Spleen (tissue), 11 donors: ENCODE data around the gene KREMEN2. TPM values are rescaled to one million over a fixed set of nuclear protein-coding genes. Genes with fewer than 3 reads are reported as not detected.

Experiments
- DNase-seq: peaks from one replicate; pipeline ENCODE4 v3.0.0-alpha.2; 2020
- H3K27ac ChIP-seq, 8 donors: fragments of 200-600 bp; sonication (generic) in 7 of 8; 1 replicate in 4 of 8; 2 replicates in 4 of 8; pipeline versions ENCODE4 v1.5.0 to v1.8.0; 2016 to 2021; ENCODE audit warnings: inconsistent platforms in 4 of 8, mild to moderate bottlenecking in 4 of 8, moderate library complexity in 1 of 8
- H3K27me3 ChIP-seq, 7 donors: fragments of 200-600 bp; sonication (generic) in 6 of 7; replicated peaks in 1 of 7; 1 replicate in 4 of 7; 2 replicates in 3 of 7; pipeline versions ENCODE4 v1.5.0 to v1.8.0; 2016 to 2021; ENCODE audit warnings: inconsistent platforms in 3 of 7, mild to moderate bottlenecking in 1 of 7
- H3K36me3 ChIP-seq, 6 donors: fragments of 200-600 bp; sonication (generic) in 5 of 6; 1 replicate in 4 of 6; 2 replicates in 2 of 6; pipeline versions ENCODE4 v1.5.0 to v1.8.0; 2016 to 2021; ENCODE audit warnings: inconsistent platforms in 2 of 6
- H3K4me1 ChIP-seq, 6 donors: fragments of 200-600 bp; sonication (generic) in 5 of 6; 1 replicate in 3 of 6; 2 replicates in 3 of 6; pipeline versions ENCODE4 v1.5.0 to v1.8.0; 2016 to 2021; ENCODE audit warnings: inconsistent platforms in 3 of 6
- H3K4me3 ChIP-seq, 8 donors: fragments of 200-600 bp; sonication (generic) in 7 of 8; 1 replicate in 4 of 8; 2 replicates in 4 of 8; pipeline versions ENCODE4 v1.5.0 to v1.8.0; 2016 to 2021; ENCODE audit warnings: inconsistent platforms in 4 of 8, mild to moderate bottlenecking in 4 of 8, moderate library complexity in 2 of 8
- H3K9me3 ChIP-seq, 8 donors: fragments of 200-600 bp; sonication (generic) in 7 of 8; 1 replicate in 4 of 8; 2 replicates in 4 of 8; pipeline versions ENCODE4 v1.5.0 to v1.8.0; 2016 to 2021; ENCODE audit warnings: inconsistent platforms in 4 of 8
- POLR2A ChIP-seq, 3 donors: fragments of 450-650 bp; IDR thresholded peaks; one replicate each; pipeline ENCODE4 v1.5.1; 2017; ENCODE audit warnings: antibody characterized with exemption in 3 of 3, mild to moderate bottlenecking in 1 of 3
- POLR2AphosphoS5 ChIP-seq, 3 donors: sonication (generic); formaldehyde crosslinking; IDR thresholded peaks; one replicate each; pipeline ENCODE4 v1.5.1; 2017; ENCODE audit warnings: antibody characterized with exemption in 3 of 3
- WGBS, 5 donors: extraction: QIAGEN DNeasy Blood & Tissue Kit in 3 of 5; methylation state at CpG; one replicate each; pipeline versions ENCODE4 v1.1.5 to v1.1.7; 2013 to 2018; 5-methylcytosine and 5-hydroxymethylcytosine counted together
- intact Hi-C: fragments of 100-400 bp; cut with DNase I; formaldehyde crosslinking; loops from one replicate; pipeline ENCODE4 v1.15.0; 2023; ENCODE audit warnings: low total_unique reads
- polyA plus RNA-seq, 3 donors: library from polyadenylated mRNA; stranded (reverse); fragments of 200-250 nt; gene quantifications; one replicate each; pipeline ENCODE4 v1.2.1, GENCODE V29; 2013
- total RNA-seq, 7 donors: library from RNA; depleted of rRNA in 3 of 7; stranded (reverse); fragments of >200 nt in 3 of 7; fragmentation: NEBNext Ultra II Directional in 4 of 7; extraction: Animal tissue kit (Norgen Biotek cat#: 25700) in 4 of 7; gene quantifications; one replicate each; pipeline versions ENCODE4 v1.1.0 to v1.2.1, GENCODE V29; 2016 to 2021
- TF ChIP-seq, protein P1 (sequence below), 11 experiments: fragments of 200-600 bp in 7 of 11; fragments of 450-650 bp in 4 of 11; sonication (generic) in 4 of 11; IDR thresholded peaks in 8 of 11; conservative IDR thresholded peaks in 3 of 11; 1 replicate in 7 of 11; 2 replicates in 4 of 11; pipeline versions ENCODE4 v1.4.0 to v1.8.0; 2016 to 2021; ENCODE audit warnings: antibody characterized with exemption in 11 of 11, inconsistent platforms in 4 of 11, mild to moderate bottlenecking in 1 of 11
- donor health status: healthy with polysubstance abuse.
- donor health status: DM: no; HTN: no; CAD: no; lungs with moderate emphysema.
- donor health status: DM: no; HTN: no; CAD: no.
- donor health status: Bipolar disorder and iron deficiency.
- donor health status: healthy.
- donor health status: DM: no; HTN: no; CAD: no.
- donor health status: DM: yes; HTN: yes; CAD: no.

Gene KREMEN2
- total and polyA plus RNA-seq, 10 donors: 0.40 to 1.2 (median 0.42) TPM; not detected in 5

DNA sequence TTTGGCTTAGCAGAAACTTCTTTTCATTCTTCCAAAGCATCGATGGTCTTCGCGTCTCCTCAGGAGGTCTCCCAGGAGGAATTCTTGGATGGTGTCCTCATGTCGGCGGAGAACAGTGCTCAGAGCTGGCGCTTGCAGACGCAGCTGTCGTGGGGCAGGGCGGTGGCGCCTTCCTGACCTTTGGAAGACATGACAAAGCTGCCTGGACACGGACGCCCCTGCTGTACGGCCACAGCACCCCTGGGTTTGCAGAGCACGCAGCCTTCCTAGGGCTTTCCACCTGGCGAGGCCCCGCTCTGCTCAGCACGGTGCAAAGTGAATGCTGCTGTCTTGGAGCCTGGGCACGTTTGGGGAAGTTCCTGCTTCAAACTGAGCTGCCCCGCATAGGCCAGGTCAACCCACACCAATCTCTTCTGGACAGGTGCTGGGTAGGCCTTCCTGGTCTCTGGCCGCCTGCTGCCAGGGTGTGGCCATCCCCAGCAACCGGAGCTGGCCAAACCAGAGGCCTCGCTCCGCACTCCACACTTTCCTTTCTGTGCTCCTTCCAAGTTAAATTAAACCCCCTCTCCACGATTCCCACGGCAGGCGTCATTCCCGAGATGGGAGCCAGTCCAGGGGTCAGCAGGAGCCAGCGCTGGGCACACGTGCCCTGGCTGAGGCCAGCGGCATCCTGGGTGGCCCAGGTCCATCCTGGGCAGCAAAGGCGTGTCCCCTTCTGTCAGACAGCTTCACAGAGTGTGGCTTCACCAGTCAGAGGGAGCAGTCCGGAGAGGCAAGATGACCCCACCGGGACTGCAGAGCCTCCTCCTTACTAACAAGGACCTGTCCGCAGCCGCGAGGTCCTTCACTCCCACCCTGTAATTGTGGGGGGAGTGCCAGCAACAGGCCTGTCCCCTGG lies 15.0 kb upstream of the KREMEN2 start:
- no peaks in the 10 kb centered on the region for H3K9me3 ChIP-seq
- H3K4me1 ChIP-seq: no peaks in the 10 kb centered on the region
- peak in 1 of 3 donors; percentile 29 for TF ChIP-seq POLR2AphosphoS5 (IDR thresholded peaks at IDR 0.05)
- TF ChIP-seq, protein P1, sequence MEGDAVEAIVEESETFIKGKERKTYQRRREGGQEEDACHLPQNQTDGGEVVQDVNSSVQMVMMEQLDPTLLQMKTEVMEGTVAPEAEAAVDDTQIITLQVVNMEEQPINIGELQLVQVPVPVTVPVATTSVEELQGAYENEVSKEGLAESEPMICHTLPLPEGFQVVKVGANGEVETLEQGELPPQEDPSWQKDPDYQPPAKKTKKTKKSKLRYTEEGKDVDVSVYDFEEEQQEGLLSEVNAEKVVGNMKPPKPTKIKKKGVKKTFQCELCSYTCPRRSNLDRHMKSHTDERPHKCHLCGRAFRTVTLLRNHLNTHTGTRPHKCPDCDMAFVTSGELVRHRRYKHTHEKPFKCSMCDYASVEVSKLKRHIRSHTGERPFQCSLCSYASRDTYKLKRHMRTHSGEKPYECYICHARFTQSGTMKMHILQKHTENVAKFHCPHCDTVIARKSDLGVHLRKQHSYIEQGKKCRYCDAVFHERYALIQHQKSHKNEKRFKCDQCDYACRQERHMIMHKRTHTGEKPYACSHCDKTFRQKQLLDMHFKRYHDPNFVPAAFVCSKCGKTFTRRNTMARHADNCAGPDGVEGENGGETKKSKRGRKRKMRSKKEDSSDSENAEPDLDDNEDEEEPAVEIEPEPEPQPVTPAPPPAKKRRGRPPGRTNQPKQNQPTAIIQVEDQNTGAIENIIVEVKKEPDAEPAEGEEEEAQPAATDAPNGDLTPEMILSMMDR (IDR thresholded peaks at IDR 0.05 in 8 of 11, conservative IDR thresholded peaks at IDR 0.05 in 3 of 11): no peak
- intact Hi-C loops: no loop called here
- peaks cover 0 to 41% (median 15%) of the 10 kb centered on the region in 6 donors for H3K36me3 ChIP-seq
- no peak overlapping the region for H3K4me3 ChIP-seq
- no peak for DNase-seq
- WGBS, 5 donors: 85 to 93% (median 90%) methylated on average over 30 to 36 of the region's 36 CpGs
- peaks cover 0 to 7% (median 0%) of the 10 kb centered on the region in 7 donors for H3K27me3 ChIP-seq
- H3K27ac ChIP-seq: no peak overlapping the region

GRCh38 chr16:2949705-2950352 lies 14.2 kb upstream of the KREMEN2 start:
- no peak for TF ChIP-seq POLR2A (IDR thresholded peaks at IDR 0.05)
- TF ChIP-seq POLR2AphosphoS5 (IDR thresholded peaks at IDR 0.05): peak in 1 of 3 donors; percentile 4
- Histone ChIP-seq H3K27me3 (peaks cover 0 to 15% (median 4%) of the 10 kb centered on the region in 7 donors), H3K27ac (no peak overlapping the region), H3K4me3 (no peak overlapping the region), H3K36me3 (peaks cover 0 to 34% (median 15%) of the 10 kb centered on the region in 6 donors), H3K4me1 (peaks cover 0 to 3% (median 0%) of the 10 kb centered on the region in 6 donors), H3K9me3 (no peaks in the 10 kb centered on the region)
- DNase-seq: no peak
- 88 to 92% (median 89%) methylated on average over 12 to 19 of the region's 19 CpGs for WGBS, 5 donors
- intact Hi-C loops: no loop called here

- intact Hi-C loops: no loop called here
- H3K36me3 ChIP-seq: peaks cover 0 to 32% (median 15%) of the 10 kb centered on the region in 6 donors
- 89 to 96% (median 94%) methylated on average over 6 to 13 of the region's 13 CpGs for WGBS, 5 donors
These were observed 13.7 kb upstream of the KREMEN2 start for GRCh38 chr16:2950353-2950724.

DNA sequence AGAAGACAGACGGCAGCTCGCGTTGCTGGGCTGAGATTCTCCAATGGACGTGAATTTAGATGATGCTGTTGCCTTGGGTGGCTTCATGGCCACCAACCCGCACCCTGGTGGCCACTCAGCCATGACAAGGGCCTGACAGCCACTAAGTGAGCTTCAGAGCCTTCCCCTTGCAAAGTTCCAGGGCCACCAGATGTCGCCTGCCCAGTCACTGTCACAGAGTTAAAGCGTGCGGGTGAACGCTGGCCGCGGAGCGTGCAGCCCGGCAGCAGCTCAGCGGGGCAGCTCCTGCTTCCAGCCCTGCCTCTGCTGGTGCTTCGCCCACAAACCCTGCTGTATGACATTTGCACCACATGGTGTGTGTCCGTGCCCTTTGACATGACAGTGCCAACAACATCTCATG lies 13.3 kb upstream of the KREMEN2 start:
- Histone ChIP-seq H3K27me3 (peaks cover 0 to 24% (median 14%) of the 10 kb centered on the region in 7 donors), H3K9me3 (no peaks in the 10 kb centered on the region), H3K36me3 (peaks cover 0 to 32% (median 15%) of the 10 kb centered on the region in 6 donors), H3K27ac (no peak overlapping the region), H3K4me1 (peaks cover 0 to 12% (median 0%) of the 10 kb centered on the region in 6 donors), H3K4me3 (no peak overlapping the region)
- WGBS, 5 donors: 80 to 91% (median 85%) methylated on average over 16 of the region's 16 CpGs
- no peak for DNase-seq
- intact Hi-C loops: no loop called here
- no peak for TF ChIP-seq POLR2AphosphoS5 (IDR thresholded peaks at IDR 0.05)
- TF ChIP-seq POLR2A (IDR thresholded peaks at IDR 0.05): no peak
- TF ChIP-seq, protein P1 (IDR thresholded peaks at IDR 0.05 in 8 of 11, conservative IDR thresholded peaks at IDR 0.05 in 3 of 11): no peak

More at GRCh38 chr16:2950353-2950724, 13.7 kb upstream of the KREMEN2 start:
- Histone ChIP-seq H3K27me3 (peaks cover 0 to 20% (median 9%) of the 10 kb centered on the region in 7 donors), H3K27ac (no peak overlapping the region), H3K4me1 (peaks cover 0 to 8% (median 0%) of the 10 kb centered on the region in 6 donors), H3K9me3 (no peaks in the 10 kb centered on the region), H3K4me3 (no peak overlapping the region)
- no peak for DNase-seq
- TF ChIP-seq, protein P1 (IDR thresholded peaks at IDR 0.05 in 8 of 11, conservative IDR thresholded peaks at IDR 0.05 in 3 of 11): no peak
- no peak for TF ChIP-seq POLR2A (IDR thresholded peaks at IDR 0.05)
- TF ChIP-seq POLR2AphosphoS5 (IDR thresholded peaks at IDR 0.05): no peak
